HepG2 (cell line): Measurements from ENCODE around the gene ZNF17. TPM values are rescaled to one million over a fixed set of nuclear protein-coding genes. Genes with fewer than 3 reads are reported as not detected.

Experiments used
- ARID2 ChIP-seq: sonication (generic); formaldehyde crosslinking; IDR thresholded peaks from 2 replicates; pipeline ENCODE4 v1.8.1; 2022; ENCODE audit warnings: mild to moderate bottlenecking, missing genetic modification reagents, borderline replicate concordance
- BRCA1 ChIP-seq: sonication (generic); formaldehyde crosslinking; IDR thresholded peaks from 2 replicates; pipeline ENCODE4 v1.4.0; 2020; ENCODE audit warnings: missing genetic modification reagents
- FOXC1 ChIP-seq: sonication (generic); formaldehyde crosslinking; IDR thresholded peaks from 2 replicates; pipeline ENCODE4 v1.8.0; 2022; ENCODE audit warnings: mild to moderate bottlenecking, missing genetic modification reagents, borderline replicate concordance
- FOXK1 ChIP-seq: sonication (generic); formaldehyde crosslinking; IDR thresholded peaks from 2 replicates; pipeline ENCODE4 v1.4.0; 2020; ENCODE audit warnings: low read depth, missing genetic modification reagents, borderline replicate concordance
- FOXP4 ChIP-seq: sonication (generic); formaldehyde crosslinking; IDR thresholded peaks from 2 replicates; pipeline ENCODE4 v1.4.0; 2020; ENCODE audit warnings: missing genetic modification reagents
- GATA4 ChIP-seq: sonication (generic); IDR thresholded peaks from 2 replicates; pipeline ENCODE4 v1.6.1; 2016; ENCODE audit warnings: antibody characterized with exemption, low read depth, borderline replicate concordance
- HMG20B ChIP-seq: conservative IDR thresholded peaks from 2 replicates; pipeline ENCODE4 v1.6.1; 2016; ENCODE audit warnings: missing genetic modification reagents, missing compliant biosample characterization
- KDM5B ChIP-seq: sonication (generic); formaldehyde crosslinking; IDR thresholded peaks from 2 replicates; pipeline ENCODE4 v1.4.0; 2020; ENCODE audit warnings: missing genetic modification reagents, mild to moderate bottlenecking, borderline replicate concordance
- MAFG ChIP-seq: sonication (generic); formaldehyde crosslinking; IDR thresholded peaks from 2 replicates; pipeline ENCODE4 v1.5.1; 2020; ENCODE audit warnings: mild to moderate bottlenecking, missing genetic modification reagents
- MAX ChIP-seq: IDR thresholded peaks from 2 replicates; pipeline ENCODE4 v1.6.1; 2012; ENCODE audit warnings: inconsistent platforms
- MEIS1 ChIP-seq: sonication (generic); formaldehyde crosslinking; IDR thresholded peaks from 2 replicates; pipeline ENCODE4 v1.9.0; 2021; ENCODE audit warnings: mild to moderate bottlenecking, missing genetic modification reagents, moderate library complexity, borderline replicate concordance
- NFATC3 ChIP-seq: sonication (generic); formaldehyde crosslinking; IDR thresholded peaks from 2 replicates; pipeline ENCODE4 v1.5.1; 2020; ENCODE audit warnings: mild to moderate bottlenecking, missing genetic modification reagents
- NKX3-1 ChIP-seq: sonication (generic); formaldehyde crosslinking; IDR thresholded peaks from 2 replicates; pipeline ENCODE4 v1.5.0; 2020; ENCODE audit warnings: missing genetic modification reagents
- PRMT3 ChIP-seq: sonication (generic); formaldehyde crosslinking; IDR thresholded peaks from 2 replicates; pipeline ENCODE4 v1.8.1; 2022; ENCODE audit warnings: low read depth, mild to moderate bottlenecking, moderate library complexity, missing genetic modification reagents, borderline replicate concordance
- RBAK ChIP-seq: sonication (generic); formaldehyde crosslinking; IDR thresholded peaks from 2 replicates; pipeline ENCODE4 v1.5.1; 2020; ENCODE audit warnings: mild to moderate bottlenecking, missing genetic modification reagents
- REL ChIP-seq: sonication (generic); formaldehyde crosslinking; conservative IDR thresholded peaks from 2 replicates; pipeline ENCODE4 v1.8.0; 2022; ENCODE audit warnings: mild to moderate bottlenecking, missing genetic modification reagents, moderate library complexity
- RFX5 ChIP-seq: IDR thresholded peaks from 2 replicates; pipeline ENCODE4 v1.6.1; 2011; ENCODE audit warnings: low read depth, low read length, improper control_type of control experiment
- ZMYM4 ChIP-seq: sonication (generic); formaldehyde crosslinking; IDR thresholded peaks from 2 replicates; pipeline ENCODE4 v1.8.1; 2023; ENCODE audit warnings: mild to moderate bottlenecking, missing genetic modification reagents
- ZNF414 ChIP-seq: sonication (generic); formaldehyde crosslinking; IDR thresholded peaks from 2 replicates; pipeline ENCODE4 v1.5.0; 2020; ENCODE audit warnings: missing genetic modification reagents
- ZNF546 ChIP-seq: sonication (generic); formaldehyde crosslinking; conservative IDR thresholded peaks from 2 replicates; pipeline ENCODE4 v1.8.1; 2023; ENCODE audit warnings: mild to moderate bottlenecking, missing genetic modification reagents
- ZNF572 ChIP-seq: sonication (generic); formaldehyde crosslinking; IDR thresholded peaks from 2 replicates; pipeline ENCODE4 v1.5.1; 2020; ENCODE audit warnings: mild to moderate bottlenecking, missing genetic modification reagents
- ZNF577 ChIP-seq: sonication (generic); formaldehyde crosslinking; IDR thresholded peaks from 2 replicates; pipeline ENCODE4 v1.4.0; 2020; ENCODE audit warnings: mild to moderate bottlenecking, low read depth, missing genetic modification reagents, borderline replicate concordance
- ZNF670 ChIP-seq: sonication (generic); formaldehyde crosslinking; IDR thresholded peaks from 2 replicates; pipeline ENCODE4 v1.8.0; 2022; ENCODE audit warnings: mild to moderate bottlenecking, missing genetic modification reagents, borderline replicate concordance
- ZNF710 ChIP-seq: sonication (generic); formaldehyde crosslinking; IDR thresholded peaks from 2 replicates; pipeline ENCODE4 v1.5.0; 2020; ENCODE audit warnings: mild to moderate bottlenecking, missing genetic modification reagents, borderline replicate concordance
- ZNF737 ChIP-seq: sonication (generic); formaldehyde crosslinking; IDR thresholded peaks from 2 replicates; pipeline ENCODE4 v1.5.0; 2020; ENCODE audit warnings: missing genetic modification reagents, mild to moderate bottlenecking, borderline replicate concordance
- polyA plus RNA-seq, 8 experiments: library from polyadenylated mRNA; depleted of rRNA in 3 of 8; stranded (reverse) in 7 of 8; unstranded in 1 of 8; fragments of >200 nt; fragmentation: Illumina TruSeq in 4 of 8; extraction: Trizol in 4 of 8; gene quantifications; 2 replicates each; pipeline versions ENCODE4 v1.2.1 to v1.2.3, GENCODE V29; 2011 to 2016; ENCODE audit warnings: low read depth in 4 of 8, missing spikeins in 1 of 8, mixed read lengths in 1 of 8; ENCODE audit not compliant: insufficient read depth in 1 of 8
- total RNA-seq, 5 experiments: library from RNA; depleted of rRNA; stranded (reverse); fragments of >200 nt; fragmentation: Illumina TruSeq; extraction: Trizol; gene quantifications; 2 replicates each; pipeline ENCODE4 v1.2.3, GENCODE V29; 2016; ENCODE audit warnings: low read depth in 1 of 5

ZNF17 gene
- total and polyA plus RNA-seq, 2 of the 13 experiments (the other 11 are each of a cell fraction or from before 2014, with no cell fraction given): 3.7 to 10.1 TPM

- TF ChIP-seq REL (CRISPR knock-in tag): no peak
- 0 out of 2 replicates have a peak, but pooled peaks have one; percentile 3 for TF ChIP-seq ARID2
- no peak for TF ChIP-seq ZNF546 (CRISPR knock-in tag)
- TF ChIP-seq ZMYM4 (CRISPR knock-in tag): no peak; the same call in 1 of the 2 replicates
- no peak for TF ChIP-seq ZNF737 (CRISPR knock-in tag)
- no peak for TF ChIP-seq ZNF572 (CRISPR knock-in tag)
- no peak for TF ChIP-seq NFATC3 (CRISPR knock-in tag)
- TF ChIP-seq MAX: peak; percentile 82
- TF ChIP-seq PRMT3: no peak
- no peak for TF ChIP-seq BRCA1 (CRISPR knock-in tag)
- 0 out of 2 replicates have a peak, but pooled peaks have one; percentile 53 for TF ChIP-seq ZNF710 (CRISPR knock-in tag)
- TF ChIP-seq KDM5B: no peak; the same call in 1 of the 2 replicates
- no peak for TF ChIP-seq ZNF670 (CRISPR knock-in tag)
- no peak for TF ChIP-seq NKX3-1 (CRISPR knock-in tag)
- peak; percentile 47; the same call in 1 of the 2 replicates for TF ChIP-seq FOXC1 (CRISPR knock-in tag)
- TF ChIP-seq MAFG (CRISPR knock-in tag): no peak
- TF ChIP-seq ZNF577: no peak
- TF ChIP-seq RFX5: peak; percentile 19; the same call in 1 of the 2 replicates
- TF ChIP-seq FOXP4 (CRISPR knock-in tag): no peak; the same call in 1 of the 2 replicates
- TF ChIP-seq GATA4: no peak
- TF ChIP-seq FOXK1 (CRISPR knock-in tag): peak; percentile 85; the same call in 1 of the 2 replicates
- TF ChIP-seq RBAK (CRISPR knock-in tag): no peak
- TF ChIP-seq ZNF414 (CRISPR knock-in tag): 0 out of 2 replicates have a peak, but pooled peaks have one; percentile 21
- no peak for TF ChIP-seq HMG20B (CRISPR knock-in tag)
- no peak for TF ChIP-seq MEIS1 (CRISPR knock-in tag)
Measured at GRCh38 chr19:57435062-57435978, 24.4 kb downstream of the ZNF17 start, which contains the start of gene ZNF749 (continued).
